A549 (cell line): ENCODE measurements around the gene CHD9.

Experiments
- JUNB ChIP-seq: fragments of >200 bp; sonication (Bioruptor Twin); formaldehyde crosslinking; IDR thresholded peaks from 2 replicates; pipeline ENCODE4 v1.6.1; 2016
- POLR2A ChIP-seq: IDR thresholded peaks from 2 replicates; pipeline ENCODE4 v1.6.1; 2012; ENCODE audit warnings: mild to moderate bottlenecking, low read length
- RFX5 ChIP-seq: fragments of 450-650 bp; IDR thresholded peaks from 2 replicates; pipeline ENCODE4 v1.7.1; 2014; ENCODE audit warnings: antibody characterized with exemption, mild to moderate bottlenecking, moderate library complexity
- TP53 ChIP-seq: fragments of 250-450 bp; sonication (Bioruptor Pico); IDR thresholded peaks from 2 replicates; pipeline ENCODE4 v1.5.0; 2021; ENCODE audit warnings: mild to moderate bottlenecking, moderate library complexity
- ZC3H11A ChIP-seq: fragments of 450-650 bp; IDR thresholded peaks from 2 replicates; pipeline ENCODE4 v1.6.1; 2014; ENCODE audit warnings: antibody characterized with exemption, mild to moderate bottlenecking
- TF ChIP-seq, protein P1 (sequence below): fragments of >200 bp; sonication (Bioruptor Twin); formaldehyde crosslinking; IDR thresholded peaks from 3 replicates; pipeline ENCODE4 v1.5.1; 2016

DNA sequence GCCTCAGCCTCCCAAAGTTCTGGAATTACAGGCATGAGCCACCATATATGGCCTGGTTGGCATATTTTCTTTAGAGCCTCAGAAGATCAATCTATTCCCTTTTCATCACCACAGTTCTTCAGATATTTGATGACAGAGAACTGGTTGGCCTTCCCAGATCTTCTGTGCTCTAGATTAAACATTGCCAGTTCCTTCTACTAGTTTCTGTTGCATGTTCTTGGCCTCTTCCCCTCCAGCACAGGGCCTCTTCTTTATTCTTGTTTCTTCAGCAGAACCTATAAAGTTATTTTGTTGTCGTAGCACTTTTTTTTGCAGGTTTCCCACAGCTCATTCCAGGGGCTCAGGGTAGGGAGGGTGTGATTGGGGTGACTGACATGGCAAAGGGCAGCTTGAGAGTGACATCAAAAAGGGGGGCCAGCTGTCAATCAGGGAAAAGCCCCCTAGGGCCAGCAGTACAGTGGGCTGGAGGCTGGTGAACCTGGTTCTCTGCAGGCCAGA, 9.3 kb downstream of the CHD9 start:
- TF ChIP-seq, protein P1, sequence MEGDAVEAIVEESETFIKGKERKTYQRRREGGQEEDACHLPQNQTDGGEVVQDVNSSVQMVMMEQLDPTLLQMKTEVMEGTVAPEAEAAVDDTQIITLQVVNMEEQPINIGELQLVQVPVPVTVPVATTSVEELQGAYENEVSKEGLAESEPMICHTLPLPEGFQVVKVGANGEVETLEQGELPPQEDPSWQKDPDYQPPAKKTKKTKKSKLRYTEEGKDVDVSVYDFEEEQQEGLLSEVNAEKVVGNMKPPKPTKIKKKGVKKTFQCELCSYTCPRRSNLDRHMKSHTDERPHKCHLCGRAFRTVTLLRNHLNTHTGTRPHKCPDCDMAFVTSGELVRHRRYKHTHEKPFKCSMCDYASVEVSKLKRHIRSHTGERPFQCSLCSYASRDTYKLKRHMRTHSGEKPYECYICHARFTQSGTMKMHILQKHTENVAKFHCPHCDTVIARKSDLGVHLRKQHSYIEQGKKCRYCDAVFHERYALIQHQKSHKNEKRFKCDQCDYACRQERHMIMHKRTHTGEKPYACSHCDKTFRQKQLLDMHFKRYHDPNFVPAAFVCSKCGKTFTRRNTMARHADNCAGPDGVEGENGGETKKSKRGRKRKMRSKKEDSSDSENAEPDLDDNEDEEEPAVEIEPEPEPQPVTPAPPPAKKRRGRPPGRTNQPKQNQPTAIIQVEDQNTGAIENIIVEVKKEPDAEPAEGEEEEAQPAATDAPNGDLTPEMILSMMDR: no peak
- TF ChIP-seq JUNB (no peak), RFX5 (no peak), POLR2A (no peak), TP53 (CRISPR knock-in tag) (no peak), ZC3H11A (no peak)
